GM18870 (cell line): ENCODE measurements around the gene DIP2A.
"Not testable (repeated sequence)": the region's sequence is repeated elsewhere in the genome, so short reads cannot be mapped to it uniquely, and the experiment has no call there.

Source experiments
- ATAC-seq: cut with Tn5 transposase; IDR thresholded peaks from one replicate; pipeline ENCODE4 v1.9.1; 2021; ENCODE audit warnings: moderate library complexity; ENCODE audit not compliant: unreplicated experiment

DIP2A gene

DNA sequence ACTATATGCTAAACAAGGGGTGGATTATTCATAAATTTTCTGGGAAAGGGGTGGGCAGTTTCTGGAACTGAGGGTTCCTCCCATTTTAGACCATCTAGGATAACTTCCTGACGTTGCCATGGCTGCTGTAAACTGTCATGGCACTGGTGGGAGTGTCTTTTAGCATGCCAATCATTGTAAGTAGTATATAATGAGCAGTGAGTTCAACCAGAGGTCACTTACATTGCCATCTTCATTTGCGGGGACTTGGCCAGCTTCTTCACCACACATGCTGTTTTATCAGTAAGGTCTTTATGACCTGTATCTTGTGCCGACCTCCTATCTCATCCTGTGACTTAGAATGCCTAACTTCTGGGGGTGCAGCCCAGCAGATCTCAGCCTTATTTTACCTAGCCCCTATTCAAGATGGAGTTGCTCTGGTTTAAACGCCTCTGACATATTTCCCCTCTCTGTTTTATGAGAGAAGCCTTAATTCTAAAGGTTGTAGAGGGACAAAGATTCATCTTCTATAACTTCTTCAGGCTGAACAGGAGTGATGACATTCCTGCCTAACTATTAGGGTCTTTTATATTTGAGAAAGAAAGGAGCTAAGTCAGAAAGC, 60.4 kb downstream of the DIP2A start:
- no peak for ATAC-seq

DNA sequence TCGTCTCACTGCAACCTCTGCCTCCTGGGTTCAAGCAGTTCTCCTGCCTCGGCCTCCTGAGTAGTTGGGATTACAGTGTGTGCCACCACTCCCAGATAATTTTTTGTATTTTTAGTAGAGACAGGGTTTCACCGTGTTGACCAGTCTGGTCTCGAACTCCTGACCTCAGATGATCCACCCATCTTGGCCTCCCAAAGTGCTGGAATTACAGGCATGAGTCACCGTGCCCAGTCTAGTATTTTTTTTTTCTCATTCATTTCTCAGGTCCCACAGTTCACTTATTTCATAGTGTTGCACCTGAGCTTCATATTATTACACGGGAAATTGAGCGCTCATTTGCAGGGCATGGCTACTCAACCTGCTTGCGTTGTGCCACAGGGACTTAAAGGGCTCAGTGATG, 68.7 kb downstream of the DIP2A start:
- not testable (repeated sequence) for ATAC-seq

DNA sequence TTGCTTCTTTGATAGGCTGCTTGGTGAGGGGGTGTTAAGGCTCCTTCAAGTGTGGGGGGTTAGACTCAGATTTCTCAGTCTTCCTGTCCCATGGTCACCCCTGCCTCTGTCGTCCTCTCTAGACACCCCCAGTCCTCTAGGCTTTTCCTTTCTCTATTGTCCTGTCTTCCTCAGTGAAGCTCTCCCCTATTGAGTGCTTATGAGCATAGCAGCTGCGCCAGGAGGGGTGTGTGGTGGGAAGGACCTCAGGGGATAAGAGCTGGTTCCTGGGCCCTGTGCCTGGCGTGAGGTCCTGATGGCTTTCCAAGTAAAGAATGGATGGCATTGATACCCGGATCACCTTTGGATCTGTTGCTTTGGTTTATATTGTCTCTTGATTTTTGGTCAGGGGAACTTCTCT, 69.1 kb downstream of the DIP2A start:
- ATAC-seq = no peak

DNA sequence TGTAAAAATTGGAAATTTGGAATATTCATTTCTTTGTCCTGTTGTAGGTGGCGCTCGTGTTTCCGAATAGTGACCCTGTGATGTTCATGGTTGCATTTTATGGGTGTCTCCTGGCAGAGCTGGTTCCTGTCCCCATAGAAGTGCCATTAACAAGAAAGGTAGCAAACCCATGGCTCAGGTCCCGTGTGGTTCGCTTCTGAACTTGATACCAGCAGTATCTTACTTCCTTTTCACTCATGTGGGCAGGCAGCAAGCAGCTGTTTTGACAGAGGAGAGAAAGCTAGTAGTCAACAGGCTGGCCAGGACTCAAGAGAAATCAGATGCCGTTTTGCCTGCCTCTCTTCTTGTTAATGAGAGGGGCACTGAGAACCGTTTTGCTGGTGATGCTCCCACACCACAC, 73.4 kb downstream of the DIP2A start:
- ATAC-seq = no peak

DNA sequence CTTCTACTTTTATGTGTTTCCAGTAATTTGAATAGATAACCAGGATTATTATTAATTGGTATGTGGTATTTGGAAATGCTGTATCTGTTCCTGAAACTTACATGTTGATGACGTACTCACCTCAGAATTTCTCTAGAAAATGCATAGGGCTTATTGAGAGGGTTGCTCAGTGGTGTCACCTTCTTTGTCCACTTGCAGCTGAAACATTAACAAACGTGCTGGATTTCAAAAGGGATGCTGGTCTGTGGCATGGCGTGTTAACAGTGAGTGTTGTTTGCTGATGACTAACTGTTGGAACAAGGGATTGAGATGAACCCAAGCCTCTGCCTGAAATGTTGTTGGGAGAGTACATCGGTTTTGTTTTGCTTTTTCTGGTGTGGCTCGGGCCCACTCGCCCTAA, 78.3 kb downstream of the DIP2A start:
- ATAC-seq = no peak

DNA sequence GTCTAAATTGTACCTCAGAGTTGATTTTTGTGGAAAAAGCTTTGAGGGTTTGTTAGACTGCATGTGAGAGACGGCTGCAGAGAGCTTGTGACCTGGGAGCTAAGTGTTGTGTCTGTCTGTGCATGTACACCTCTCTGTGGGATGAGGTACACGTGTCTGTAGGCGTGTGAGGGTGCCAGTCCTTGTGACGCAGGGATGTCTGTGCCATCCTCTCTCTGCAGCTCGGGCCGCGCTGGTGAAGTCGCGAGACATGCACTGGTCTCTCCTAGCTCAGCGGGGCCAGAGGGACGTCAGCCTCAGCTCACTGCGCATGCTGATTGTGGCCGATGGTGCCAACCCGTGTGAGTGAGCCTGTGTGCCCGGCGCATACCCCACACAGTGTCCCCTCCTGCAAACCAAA, 79.6 kb downstream of the DIP2A start:
- no peak for ATAC-seq

DNA sequence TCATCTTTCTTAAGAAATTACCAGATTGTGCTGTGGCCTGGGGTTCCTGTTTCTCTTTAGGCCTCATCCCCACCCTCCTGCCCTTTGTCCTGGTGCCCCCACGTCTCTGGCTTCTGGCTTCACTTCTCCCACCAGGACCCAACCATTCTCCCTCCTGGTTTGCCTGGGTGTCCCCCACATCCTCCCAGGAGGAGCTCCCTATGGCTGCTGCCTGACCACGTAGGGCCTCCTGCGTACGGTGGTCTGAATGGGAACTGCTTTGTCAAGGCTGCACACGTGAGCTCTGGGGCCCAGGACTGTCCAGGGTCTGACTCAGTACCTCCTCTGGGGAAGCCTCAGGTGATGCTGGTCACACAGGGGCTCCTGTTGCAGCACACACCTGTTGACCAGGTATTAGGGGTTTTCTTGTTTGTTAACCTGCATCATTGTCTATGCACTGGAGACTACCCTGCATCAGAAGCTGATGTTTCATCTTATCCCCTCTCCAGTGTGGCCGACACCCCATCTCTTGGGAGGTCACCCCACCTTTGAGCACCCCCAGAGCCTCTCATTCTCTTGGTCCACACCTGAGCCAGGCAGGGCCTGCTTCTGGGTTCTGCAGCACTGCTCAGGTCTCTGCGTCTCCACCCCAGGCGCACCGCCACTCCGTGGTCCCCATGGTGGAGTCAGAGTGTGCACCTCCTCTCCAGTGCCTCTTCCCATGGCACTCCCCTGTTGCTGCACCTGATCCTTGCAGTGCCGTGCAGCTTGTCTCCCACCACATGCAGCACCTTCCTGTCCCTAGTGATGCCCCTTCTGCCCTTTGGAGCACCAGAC, 80.4 kb downstream of the DIP2A start:
- ATAC-seq = no peak

DNA sequence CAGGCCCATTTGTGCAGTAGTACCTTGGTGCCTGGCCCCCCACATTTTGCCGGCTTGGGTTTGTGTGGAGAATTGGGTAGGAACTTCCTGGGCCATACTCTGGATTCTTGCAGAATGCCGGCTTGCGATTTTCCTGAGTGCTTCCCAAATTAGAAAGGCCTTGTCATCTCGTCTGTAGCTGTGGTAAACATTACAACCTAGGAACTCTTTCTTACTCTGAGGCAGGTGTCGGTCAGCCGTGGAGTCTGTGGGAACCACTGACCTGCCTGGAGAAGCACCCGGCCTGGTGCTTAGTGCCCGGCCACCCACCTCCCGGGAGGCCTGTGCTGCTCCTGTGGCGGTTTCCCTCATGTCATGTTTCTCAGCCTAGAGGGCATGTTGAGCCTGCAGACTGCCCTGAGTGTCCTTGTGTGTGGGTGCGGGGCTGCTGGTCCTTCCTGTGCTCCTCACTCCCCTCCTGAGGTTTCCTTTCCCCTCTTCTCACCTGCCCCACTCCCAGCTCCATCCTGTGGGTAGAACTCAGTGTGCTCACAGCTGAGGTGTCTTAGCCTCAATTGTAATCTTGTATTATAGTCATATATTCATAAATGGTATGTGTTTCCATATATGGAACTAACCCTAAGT, 81.5 kb downstream of the DIP2A start:
- no peak for ATAC-seq

DNA sequence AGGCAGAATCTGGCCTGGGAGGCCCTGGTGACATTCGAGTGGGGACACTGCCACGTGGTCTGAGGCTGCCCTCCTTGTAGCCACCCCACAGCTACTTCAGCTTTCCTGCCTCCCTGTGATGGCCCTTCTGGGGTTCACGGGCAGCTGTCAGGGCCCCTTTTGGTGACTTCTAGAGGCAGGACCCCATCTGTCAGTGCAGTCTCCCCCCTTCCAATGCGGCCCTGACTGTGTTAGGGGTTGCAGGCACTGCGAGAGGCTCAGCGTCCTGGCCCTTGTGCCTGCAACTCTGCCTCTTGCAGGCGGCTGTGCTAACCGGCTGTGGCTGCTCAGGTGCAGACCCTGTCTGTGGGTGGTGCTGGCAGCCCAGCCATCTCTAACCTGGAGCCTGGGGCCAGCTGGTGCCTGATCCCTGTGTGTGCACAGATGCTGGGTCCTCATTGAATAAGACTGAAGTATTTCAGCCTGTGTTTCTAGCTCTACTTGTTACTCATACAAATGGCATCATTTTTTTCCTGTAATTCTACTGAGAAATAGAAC, 84.0 kb downstream of the DIP2A start:
- ATAC-seq = no peak

DNA sequence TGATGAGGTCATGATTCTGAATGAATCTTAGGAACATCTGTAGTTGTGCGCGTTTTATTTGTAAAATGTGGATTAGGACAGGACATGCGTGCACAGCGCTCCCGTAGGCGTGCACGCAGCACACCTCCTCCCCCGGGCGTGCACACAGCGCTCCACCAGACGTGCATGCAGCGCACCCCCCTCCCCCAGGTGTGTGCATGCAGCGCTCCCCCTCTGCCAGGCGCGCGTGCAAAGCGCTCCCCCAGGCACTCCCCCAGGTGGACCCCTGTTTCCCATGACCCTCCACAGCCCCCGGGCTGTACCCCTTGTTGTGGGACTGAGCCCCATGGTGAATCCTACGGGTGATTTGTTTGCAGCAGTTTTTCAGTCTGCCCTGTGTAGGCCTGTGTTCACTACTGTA, 84.6 kb downstream of the DIP2A start:
- no peak for ATAC-seq

DNA sequence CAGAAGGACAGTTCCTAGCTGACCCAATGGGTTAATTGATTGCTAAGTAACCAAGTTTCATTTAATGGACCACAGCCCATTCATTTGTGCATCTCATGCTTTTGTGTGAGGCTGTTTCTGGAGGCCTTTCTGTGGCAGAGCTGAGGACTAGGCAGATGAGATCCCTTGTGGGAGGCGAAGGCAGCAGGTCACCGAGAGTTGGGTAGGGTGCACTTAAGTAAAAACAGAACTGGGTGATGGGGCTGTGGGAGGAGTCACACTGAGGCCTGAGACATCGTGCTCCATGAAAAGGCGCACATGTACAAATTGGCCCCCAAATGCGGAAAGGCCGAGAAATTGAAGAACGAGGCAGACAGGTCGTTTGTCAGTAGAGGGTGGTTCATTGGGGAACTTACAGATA, 85.3 kb downstream of the DIP2A start:
- no peak for ATAC-seq

DNA sequence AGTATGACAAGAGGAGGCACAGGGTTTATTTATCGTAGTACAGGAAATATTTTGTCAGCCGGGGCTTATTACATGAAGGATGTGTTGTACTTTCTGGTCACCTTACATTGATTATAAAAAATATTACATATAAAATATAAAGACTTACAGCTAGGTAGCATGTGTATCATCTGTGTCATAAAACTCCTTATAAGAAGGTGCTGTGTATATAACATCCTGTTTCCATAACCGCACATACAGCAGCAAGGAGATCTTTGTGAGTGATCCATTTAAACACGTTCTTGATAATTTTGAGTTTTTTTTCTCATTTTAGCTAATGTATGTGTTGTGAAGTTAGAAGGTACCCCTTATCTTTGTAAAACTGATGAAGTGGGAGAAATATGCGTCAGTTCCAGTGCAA, 86.1 kb downstream of the DIP2A start:
- no peak for ATAC-seq

DNA sequence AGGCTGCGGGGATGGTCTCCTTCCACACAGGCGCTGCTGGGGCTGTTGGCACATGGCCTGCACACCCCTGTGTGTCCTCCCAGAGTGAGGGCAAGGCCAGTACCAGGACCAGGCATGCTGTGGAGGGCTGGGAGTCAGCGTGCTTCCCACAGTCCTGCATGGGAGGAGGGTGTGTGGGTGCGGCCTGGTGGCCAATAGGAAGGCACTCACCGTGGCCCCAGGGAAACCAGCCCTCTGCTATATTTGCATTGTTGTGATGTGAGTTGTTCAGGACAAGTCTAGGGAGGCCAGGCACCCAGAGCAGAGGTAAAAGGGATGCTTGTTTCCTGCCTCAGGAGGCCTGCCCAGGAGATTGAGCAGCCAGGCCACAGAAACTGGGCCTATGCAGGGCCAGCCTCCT, 86.7 kb downstream of the DIP2A start:
- ATAC-seq = no peak

DNA sequence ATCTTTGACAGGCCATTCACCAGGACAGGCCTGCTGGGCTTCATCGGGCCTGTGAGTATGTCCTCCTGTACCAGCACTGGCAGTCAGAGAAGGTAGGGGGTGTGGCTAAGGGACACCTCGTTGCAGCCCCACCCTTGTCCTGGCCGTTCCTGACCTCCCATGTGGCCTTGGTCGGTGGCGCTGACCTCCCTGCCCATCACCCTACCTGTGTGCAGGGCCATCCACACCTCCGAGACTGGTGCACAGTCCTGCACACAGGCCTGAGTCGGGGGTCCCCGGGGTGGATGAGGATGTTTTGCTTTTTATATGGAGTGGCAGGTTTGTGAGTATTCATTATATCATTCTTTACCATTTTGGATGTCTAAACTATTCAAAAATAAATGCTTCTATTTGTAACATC, 87.2 kb downstream of the DIP2A start:
- no peak for ATAC-seq

DNA sequence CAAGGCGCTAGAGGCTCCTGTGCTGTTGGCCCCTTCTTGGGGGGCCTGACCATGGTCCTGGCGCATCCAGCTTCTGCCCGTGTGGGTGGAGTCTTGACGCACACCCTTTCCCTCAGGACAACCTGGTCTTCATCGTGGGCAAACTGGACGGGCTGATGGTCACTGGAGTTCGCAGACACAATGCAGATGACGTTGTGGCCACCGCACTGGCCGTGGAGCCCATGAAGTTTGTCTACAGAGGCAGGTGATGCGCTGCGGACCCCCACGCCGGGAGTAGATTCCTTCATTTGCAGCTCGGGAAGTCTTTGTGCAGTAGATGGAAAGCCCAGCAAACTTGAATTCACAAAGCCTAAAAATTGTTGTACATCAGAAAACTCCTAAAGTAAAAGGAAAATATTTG, 88.1 kb downstream of the DIP2A start:
- no peak for ATAC-seq

DNA sequence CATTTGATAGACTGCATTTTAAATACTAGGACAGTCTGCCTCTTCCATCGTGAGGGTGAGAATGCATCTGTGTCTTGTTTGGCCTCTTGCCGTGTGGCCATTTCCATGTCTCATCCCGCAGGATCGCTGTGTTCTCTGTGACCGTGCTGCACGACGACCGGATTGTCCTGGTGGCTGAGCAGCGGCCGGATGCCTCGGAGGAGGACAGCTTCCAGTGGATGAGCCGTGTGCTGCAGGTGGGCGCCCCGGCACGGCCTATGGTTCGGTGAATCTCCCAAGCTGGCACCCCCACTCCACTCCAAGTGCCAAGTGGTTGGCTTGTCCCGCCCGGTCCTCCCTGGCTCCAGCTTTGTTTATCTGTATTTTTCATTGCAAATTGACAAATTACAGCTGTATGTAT, 91.0 kb downstream of the DIP2A start:
- no peak for ATAC-seq

DNA sequence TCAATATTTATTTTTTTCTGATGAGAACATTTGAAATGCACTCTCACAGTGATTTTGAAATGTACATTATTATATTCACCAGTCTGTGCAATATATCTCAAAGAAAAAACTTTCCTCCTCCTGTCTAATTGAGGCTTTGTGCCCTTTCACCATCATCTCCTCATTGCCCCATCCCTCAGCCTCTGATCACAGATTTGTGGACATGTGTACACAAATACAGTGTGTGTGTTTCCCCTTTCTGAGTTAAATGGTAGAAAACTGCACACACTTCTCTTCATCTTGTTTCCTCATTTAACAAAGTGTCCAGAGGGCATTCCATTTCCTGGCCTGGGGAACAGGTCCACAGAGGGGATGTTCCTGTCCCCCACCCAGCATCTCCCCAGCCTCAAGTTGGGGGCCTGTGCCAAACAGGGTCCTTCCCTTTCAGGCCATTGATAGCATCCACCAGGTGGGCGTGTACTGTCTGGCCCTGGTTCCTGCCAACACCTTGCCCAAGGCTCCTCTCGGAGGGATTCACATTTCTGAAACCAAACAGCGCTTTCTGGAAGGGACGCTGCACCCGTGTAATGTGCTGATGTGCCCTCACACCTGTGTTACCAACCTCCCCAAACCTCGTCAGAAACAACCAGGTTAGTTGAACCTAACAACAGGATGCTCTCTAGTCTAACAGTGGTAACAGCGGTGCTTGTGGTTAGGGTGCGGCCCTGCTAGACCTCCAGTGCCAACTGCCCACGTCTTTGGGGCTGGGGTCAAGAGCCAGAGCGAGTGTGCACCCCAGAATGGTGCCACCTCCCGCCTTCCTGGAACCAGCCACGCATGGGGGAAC, 91.6 kb downstream of the DIP2A start:
- ATAC-seq = no peak

DNA sequence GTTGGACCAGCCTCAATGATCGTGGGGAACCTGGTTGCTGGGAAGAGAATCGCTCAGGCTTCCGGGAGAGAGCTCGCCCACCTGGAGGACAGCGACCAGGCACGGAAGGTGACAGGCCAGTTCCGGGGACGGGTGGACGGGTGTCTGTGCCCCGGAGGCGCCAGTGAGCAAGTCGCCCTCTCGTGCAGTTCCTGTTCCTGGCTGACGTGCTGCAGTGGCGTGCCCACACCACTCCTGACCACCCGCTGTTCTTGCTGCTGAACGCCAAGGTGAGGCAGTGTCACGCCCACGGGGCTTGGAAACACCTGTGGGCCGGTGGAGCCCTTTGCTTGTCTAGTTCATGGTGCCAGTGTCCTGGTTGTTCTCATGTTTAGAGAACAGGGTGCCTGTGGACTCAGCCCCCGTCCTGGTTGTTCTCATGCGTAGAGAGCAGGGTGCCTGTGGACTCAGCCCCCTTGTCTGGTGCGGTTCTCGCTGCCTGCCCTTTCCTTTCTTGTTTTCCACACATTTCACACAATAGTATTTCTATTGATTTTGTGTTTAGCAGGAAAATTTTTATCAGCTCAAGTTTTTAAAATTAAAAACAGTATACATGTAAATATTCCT, 93.0 kb downstream of the DIP2A start:
- no peak for ATAC-seq

DNA sequence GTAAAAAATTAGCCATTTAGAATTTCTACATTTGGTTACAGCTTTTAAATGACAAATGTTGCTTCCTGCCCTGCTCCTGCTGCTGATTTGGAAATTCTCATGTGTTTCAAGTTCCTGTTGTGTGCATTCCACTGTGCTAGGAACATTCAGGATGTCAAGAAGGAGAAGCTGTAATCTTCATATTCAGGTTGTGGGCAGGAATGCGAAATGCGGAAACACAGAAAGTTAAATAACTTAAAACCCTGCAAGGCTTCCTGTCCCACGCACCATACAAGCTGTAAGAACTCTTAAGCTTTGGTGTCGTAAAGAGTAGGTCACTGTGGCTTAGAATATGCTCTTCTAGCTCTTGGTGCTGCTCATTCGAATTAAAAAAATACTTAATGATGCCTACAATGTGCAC, 93.6 kb downstream of the DIP2A start:
- no peak for ATAC-seq

DNA sequence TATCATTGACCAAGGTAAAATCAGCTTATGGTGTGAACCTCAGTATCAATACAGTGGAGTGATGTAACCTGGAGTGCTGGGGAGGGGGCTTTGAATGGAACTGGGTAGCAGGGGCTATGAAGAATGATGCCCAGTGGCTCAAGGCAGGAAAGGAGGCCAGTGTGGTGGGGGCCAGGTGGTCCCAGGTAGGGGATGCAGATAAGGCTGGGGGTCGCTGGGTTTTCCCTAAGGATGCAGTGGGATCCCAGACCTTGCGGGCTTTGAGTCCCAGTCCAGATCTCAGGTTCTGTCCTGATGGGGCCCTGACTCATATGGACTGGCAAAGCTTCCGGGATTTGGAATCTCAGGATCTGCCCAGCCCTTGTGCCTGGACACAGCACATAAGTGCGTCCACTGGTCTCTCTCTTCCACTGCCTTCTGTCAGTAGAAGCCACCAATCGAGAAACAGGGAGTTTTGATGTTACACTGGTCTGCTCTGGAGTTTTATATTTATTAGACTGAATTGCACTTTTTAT, 94.2 kb downstream of the DIP2A start:
- ATAC-seq = no peak

DNA sequence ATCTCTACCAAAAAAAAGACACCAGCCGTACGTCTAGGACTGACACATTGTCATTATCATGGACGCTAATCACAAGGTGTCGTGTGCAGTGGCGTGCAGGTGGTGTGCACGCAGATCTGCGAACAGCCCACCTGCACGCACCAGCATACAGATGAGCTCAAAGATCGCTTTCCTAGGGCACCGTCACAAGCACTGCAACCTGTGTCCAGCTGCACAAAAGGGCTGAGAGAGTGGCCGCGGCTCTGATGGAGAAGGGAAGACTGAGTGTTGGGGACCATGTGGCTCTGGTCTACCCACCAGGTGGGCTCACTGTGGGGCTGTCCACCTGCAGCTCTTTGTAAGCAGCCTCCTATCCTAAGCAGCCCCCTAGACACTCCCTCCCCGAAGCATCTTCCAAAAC, 95.3 kb downstream of the DIP2A start:
- no peak for ATAC-seq
